Heart right ventricle (tissue), 16 donors: Measurements from ENCODE around the gene SLC23A2. TPM values are rescaled to one million over a fixed set of nuclear protein-coding genes. Genes with fewer than 3 reads are reported as not detected.
"Not testable (repeated sequence)": the region's sequence is repeated elsewhere in the genome, so short reads cannot be mapped to it uniquely, and the experiment has no call there.

Experiments
- ATAC-seq, 8 donors: fragments of 200-7000 bp; cut with Tn5 transposase; one replicate each; pipeline ENCODE4 v1.9.1; 2020; ENCODE audit warnings: mild to moderate bottlenecking in 8 of 8, moderate library complexity in 8 of 8, moderate number of reproducible peaks in 1 of 8
- DNase-seq, 2 donors: peaks; one replicate each; pipeline ENCODE4 v3.0.0-alpha.2; 2020
- H3K27ac ChIP-seq, 10 donors: fragments of 200-600 bp; sonication (generic) in 2 of 10; one replicate each; pipeline versions ENCODE4 v1.5.0 to v1.8.0; 2020 to 2022; ENCODE audit warnings: mild to moderate bottlenecking in 3 of 10
- H3K27me3 ChIP-seq, 7 donors: fragments of 200-600 bp; one replicate each; pipeline ENCODE4 v1.8.0; 2021 to 2022; ENCODE audit warnings: mild to moderate bottlenecking in 2 of 7
- H3K36me3 ChIP-seq, 9 donors: fragments of 200-600 bp; sonication (generic) in 1 of 9; one replicate each; pipeline versions ENCODE4 v1.5.0 to v1.8.0; 2020 to 2022; ENCODE audit warnings: mild to moderate bottlenecking in 2 of 9
- H3K4me1 ChIP-seq, 9 donors: fragments of 200-600 bp; sonication (generic) in 1 of 9; one replicate each; pipeline versions ENCODE4 v1.5.0 to v1.8.0; 2020 to 2022; ENCODE audit warnings: mild to moderate bottlenecking in 4 of 9
- H3K4me3 ChIP-seq, 10 donors: fragments of 200-600 bp; sonication (generic) in 2 of 10; one replicate each; pipeline versions ENCODE4 v1.5.0 to v1.8.0; 2020 to 2022; ENCODE audit warnings: mild to moderate bottlenecking in 7 of 10, moderate library complexity in 2 of 10
- H3K9me3 ChIP-seq, 11 donors: fragments of 200-600 bp in 10 of 11; sonication (generic) in 2 of 11; one replicate each; pipeline versions ENCODE4 v1.5.0 to v1.8.0; 2013 to 2022; ENCODE audit warnings: mild to moderate bottlenecking in 2 of 11, control low read depth in 1 of 11, moderate library complexity in 1 of 11
- WGBS, 2 donors: extraction: QIAGEN DNeasy Blood & Tissue Kit; methylation state at CpG; one replicate each; pipeline ENCODE4 v1.1.7; 2013; ENCODE audit warnings: inconsistent platforms in 1 of 2; 5-methylcytosine and 5-hydroxymethylcytosine counted together
- intact Hi-C, 10 donors: fragments of 100-400 bp; cut with DNase I; formaldehyde crosslinking; loops; one replicate each; pipeline versions ENCODE4 v1.11.1 to v1.14.2; 2022
- polyA plus RNA-seq, 2 donors: library from polyadenylated mRNA; stranded (reverse); fragments of 200-250 nt; gene quantifications; one replicate each; pipeline ENCODE4 v1.2.3, GENCODE V29; 2013
- total RNA-seq, 10 donors: library from RNA; stranded (reverse); fragmentation: NEBNext Ultra II Directional in 3 of 10; extraction: Animal tissue kit (Norgen Biotek cat#: 25700) in 3 of 10; gene quantifications; one replicate each; pipeline versions ENCODE4 v1.2.1 to v1.2.4, GENCODE V29; 2021 to 2023
- TF ChIP-seq, protein P1 (sequence below), 9 donors: fragments of 200-600 bp; sonication (generic) in 2 of 9; IDR thresholded peaks; one replicate each; pipeline versions ENCODE4 v1.5.0 to v1.8.0; 2021 to 2022; ENCODE audit warnings: antibody characterized with exemption in 9 of 9, mild to moderate bottlenecking in 5 of 9, moderate library complexity in 1 of 9
- donor health status: Arrhythmogenic right ventricular cardiomyopathy.
- donor health status: ischemic (EF 13 %, LVEDD 7.1; RV severe dilation, severe dysfunction).
- donor health status: healthy with polysubstance abuse.
- donor health status: DM: no; HTN: yes; CAD: no.
- donor health status: DM: no; HTN: no; CAD: no.
- donor health status: ischemic (EF 25% LVEDD 6.9; RV normal size, moderate dysfunction).
- donor health status: ischemic (EF 25% LVEDD 5.7; RV mildly dilated, moderate dysfunction).
- donor health status: healthy.
- donor health status: DM: yes; HTN: yes; CAD: no.
- donor health status: Ischemic cardiomyopathy.
- donor health status: ischemic (EF 35%, LVEDD 5.7; RV mildly dilated, moderate dysfunction).
- donor health status: nonischemic (EF 11% LVEDD 7.7; RV severe dilation, severe dysfunction).
- donor health status: DM: yes; HTN: yes; CAD: no.
- donor health status: PGD.
- donor health status: ischemic (EF 29% LVEDD 5.4; RV normal size, mild dysfunction).
- donor health status: nonischemic (EF 23%, LVEDD 6.1; RV moderate dilation, normal function).

SLC23A2 gene
- total and polyA plus RNA-seq, 12 donors, result 2.0 to 12.3 (median 6.9) TPM

DNA sequence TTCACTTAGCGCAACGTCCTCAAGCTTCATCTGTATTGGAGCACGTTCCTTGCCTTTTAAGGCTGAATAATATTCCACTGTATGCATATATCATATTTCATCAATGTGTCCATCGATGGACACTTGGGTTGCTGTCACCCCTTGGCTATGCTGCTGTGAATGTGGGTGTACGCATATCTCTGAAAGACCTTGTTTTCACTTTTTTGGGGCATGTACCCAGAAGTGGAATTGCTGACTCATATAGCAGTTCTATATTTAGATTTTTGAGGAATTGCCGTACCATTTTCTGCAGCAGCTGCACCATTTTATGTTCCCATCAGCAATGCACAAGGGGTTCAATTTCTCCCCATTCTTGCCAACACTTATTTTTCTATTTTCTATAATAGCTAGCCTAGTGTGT lies 22.8 kb upstream of the SLC23A2 start:
- ATAC-seq (no peak), DNase-seq (no peak)
- TF ChIP-seq, protein P1, sequence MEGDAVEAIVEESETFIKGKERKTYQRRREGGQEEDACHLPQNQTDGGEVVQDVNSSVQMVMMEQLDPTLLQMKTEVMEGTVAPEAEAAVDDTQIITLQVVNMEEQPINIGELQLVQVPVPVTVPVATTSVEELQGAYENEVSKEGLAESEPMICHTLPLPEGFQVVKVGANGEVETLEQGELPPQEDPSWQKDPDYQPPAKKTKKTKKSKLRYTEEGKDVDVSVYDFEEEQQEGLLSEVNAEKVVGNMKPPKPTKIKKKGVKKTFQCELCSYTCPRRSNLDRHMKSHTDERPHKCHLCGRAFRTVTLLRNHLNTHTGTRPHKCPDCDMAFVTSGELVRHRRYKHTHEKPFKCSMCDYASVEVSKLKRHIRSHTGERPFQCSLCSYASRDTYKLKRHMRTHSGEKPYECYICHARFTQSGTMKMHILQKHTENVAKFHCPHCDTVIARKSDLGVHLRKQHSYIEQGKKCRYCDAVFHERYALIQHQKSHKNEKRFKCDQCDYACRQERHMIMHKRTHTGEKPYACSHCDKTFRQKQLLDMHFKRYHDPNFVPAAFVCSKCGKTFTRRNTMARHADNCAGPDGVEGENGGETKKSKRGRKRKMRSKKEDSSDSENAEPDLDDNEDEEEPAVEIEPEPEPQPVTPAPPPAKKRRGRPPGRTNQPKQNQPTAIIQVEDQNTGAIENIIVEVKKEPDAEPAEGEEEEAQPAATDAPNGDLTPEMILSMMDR (IDR thresholded peaks at IDR 0.05), result no peak
- Histone ChIP-seq H3K4me1 (peaks cover 0 to 14% (median 0%) of the 10 kb centered on the region in 9 donors), H3K4me3 (no peak overlapping the region), H3K27me3 (no peaks in the 10 kb centered on the region), H3K9me3 (no peaks in the 10 kb centered on the region), H3K27ac (peak overlapping the region in 1 of 10 donors; percentile 20), H3K36me3 (no peaks in the 10 kb centered on the region)
- 85 to 89% methylated on average over 6 of the region's 6 CpGs for WGBS, 2 donors
- intact Hi-C loops, result no loop called here

DNA sequence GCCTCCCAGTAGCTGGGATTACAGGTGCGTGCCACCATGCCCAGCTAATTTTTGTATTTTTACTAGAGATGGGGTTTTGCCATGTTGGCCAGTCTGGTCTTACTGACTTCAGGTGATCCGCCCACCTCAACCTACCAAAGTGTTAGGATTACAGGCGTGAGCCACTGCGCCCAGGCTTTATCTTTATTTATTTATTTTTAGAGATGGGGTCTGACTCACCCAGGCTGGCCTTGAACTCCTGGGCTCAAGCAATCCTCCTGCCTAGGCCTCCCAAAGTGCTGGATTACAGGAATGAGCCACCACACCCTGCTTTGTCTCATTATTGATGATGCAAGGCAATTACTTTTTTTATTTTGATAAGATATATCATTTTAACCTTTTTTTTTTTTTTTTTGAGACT lies 21.9 kb upstream of the SLC23A2 start:
- H3K36me3 ChIP-seq, ATAC-seq, H3K27ac ChIP-seq, DNase-seq, H3K4me3 ChIP-seq, H3K27me3 ChIP-seq, H3K9me3 ChIP-seq, intact Hi-C loops: not testable (repeated sequence)
- 96 to 98% methylated on average over 3 to 4 of the region's 4 CpGs for WGBS, 2 donors
- peaks cover 0 to 14% (median 0%) of the 10 kb centered on the region in 9 donors for H3K4me1 ChIP-seq

DNA sequence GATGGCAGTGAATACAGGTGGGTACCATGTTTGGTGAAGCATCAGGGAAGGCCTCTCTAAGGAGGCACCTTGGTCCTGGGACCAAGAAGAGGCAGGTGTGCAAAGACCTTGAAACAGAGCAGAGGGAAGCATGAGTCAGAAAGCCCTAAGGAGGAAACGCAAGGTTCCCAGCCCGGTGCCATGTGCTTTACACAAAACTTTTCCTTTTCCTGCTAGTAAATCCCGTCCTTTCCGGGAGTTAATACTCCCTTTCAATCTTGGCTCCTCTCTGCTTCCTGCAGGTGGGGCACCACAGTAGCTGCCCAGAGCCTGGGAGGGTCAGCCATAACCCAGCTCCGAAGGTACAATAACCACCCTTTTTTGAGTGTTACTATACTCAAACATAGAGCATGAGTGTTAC lies 19.4 kb upstream of the SLC23A2 start:
- H3K27ac ChIP-seq, result no peak overlapping the region
- TF ChIP-seq, protein P1 (IDR thresholded peaks at IDR 0.05), result no peak

DNA sequence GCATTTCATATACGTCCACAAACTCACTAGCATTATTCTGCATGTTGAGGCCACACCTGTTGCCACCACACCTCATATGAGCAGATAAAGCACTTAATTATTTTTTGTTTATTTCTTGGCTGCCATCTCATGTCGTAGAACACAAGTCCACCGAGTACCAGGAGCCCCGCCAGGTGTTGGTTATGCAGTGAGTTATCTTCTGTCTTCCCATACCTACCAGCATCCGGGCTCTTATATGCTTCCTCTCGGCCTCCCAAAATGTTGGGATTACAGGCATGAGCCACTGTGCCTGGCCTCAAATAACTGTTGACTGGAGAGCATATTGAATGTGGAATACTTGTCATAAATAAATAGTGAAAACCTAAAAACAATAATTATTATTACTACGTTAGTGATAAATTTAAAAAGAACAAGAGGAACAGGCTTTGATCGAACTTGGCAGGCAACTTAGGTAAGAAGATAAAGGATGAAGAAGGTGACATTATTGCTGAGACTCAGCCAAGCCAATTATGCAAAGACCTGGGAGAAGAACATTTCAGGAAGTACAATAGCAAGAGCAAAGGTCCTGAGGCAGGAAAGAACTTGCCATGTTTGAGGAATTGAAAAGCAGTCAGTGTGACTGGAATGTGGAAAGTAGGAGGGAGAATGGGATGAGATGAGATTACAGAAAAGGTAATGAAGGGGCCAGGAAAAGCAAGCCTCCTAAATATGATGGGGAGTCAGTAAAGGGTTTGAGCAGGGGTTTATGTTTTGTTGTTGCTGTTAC lies 12.6 kb upstream of the SLC23A2 start:
- no peaks in the 10 kb centered on the region for H3K27me3 ChIP-seq
- H3K27ac ChIP-seq, result no peak overlapping the region
- peaks cover 0 to 6% (median 0%) of the 10 kb centered on the region in 9 donors for H3K4me1 ChIP-seq
- H3K9me3 ChIP-seq, result no peaks in the 10 kb centered on the region
- DNase-seq (no peak), ATAC-seq (no peak)
- TF ChIP-seq, protein P1 (IDR thresholded peaks at IDR 0.05), result no peak
- 91 to 92% methylated on average over 8 of the region's 8 CpGs for WGBS, 2 donors
- H3K4me3 ChIP-seq, result no peak overlapping the region
- H3K36me3 ChIP-seq, result no peaks in the 10 kb centered on the region
- intact Hi-C loops, result no loop called here

More for the DNA sequence above, 19.4 kb upstream of the SLC23A2 start:
- DNase-seq (no peak), ATAC-seq (no peak)
- no peak overlapping the region for H3K4me3 ChIP-seq
- no peaks in the 10 kb centered on the region for H3K36me3 ChIP-seq
- H3K27me3 ChIP-seq, result no peaks in the 10 kb centered on the region
- intact Hi-C loops, result no loop called here
- H3K4me1 ChIP-seq, result peaks cover 0 to 14% (median 0%) of the 10 kb centered on the region in 9 donors
- 53 to 72% methylated on average over 5 of the region's 5 CpGs for WGBS, 2 donors
- no peaks in the 10 kb centered on the region for H3K9me3 ChIP-seq

DNA sequence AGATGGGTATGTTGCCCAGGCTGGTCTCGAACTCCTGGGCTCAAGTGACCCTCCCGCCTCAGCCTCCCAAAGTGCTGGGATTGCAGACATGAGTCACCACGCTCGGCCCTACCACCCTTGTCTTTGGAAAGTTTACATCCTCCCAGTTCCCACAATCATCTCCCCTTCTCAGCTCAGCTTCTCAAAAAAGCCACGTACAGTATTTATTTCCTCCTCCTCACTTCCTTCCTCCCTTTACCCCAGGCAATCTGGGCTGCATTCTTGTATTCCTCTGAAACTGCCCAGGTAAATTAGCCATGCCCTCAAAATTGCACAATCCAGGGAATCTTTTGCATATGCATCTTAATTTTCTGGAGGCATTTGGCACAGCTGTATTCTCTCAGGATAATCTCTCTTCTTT lies 7.4 kb upstream of the SLC23A2 start:
- 36 to 51% methylated on average over 5 of the region's 5 CpGs for WGBS, 2 donors
- Histone ChIP-seq H3K36me3 (no peaks in the 10 kb centered on the region), H3K9me3 (no peaks in the 10 kb centered on the region), H3K27me3 (no peaks in the 10 kb centered on the region), H3K27ac (no peak overlapping the region), H3K4me1 (peaks cover 0 to 17% (median 0%) of the 10 kb centered on the region in 9 donors), H3K4me3 (no peak overlapping the region)
- TF ChIP-seq, protein P1 (IDR thresholded peaks at IDR 0.05), result no peak
- DNase-seq (peak in 1 of 2 donors; percentile 5), ATAC-seq (peak in 4 of 8 donors; percentile 20 to 53 (median 52))
- intact Hi-C loops, result loop anchor here in 2 of 10 donors (10.0 kb wide), 2 partner anchors 76 to 86 kb away; no protein-coding TSS in a partner anchor
